Measurements from ENCODE around the gene CD101.
A peak's percentile ranks its signal among the peaks of the same experiment; 100 is the strongest.

The CD101 gene

GRCh38 chr1:116986421-116987255 lies 14.9 kb upstream of the CD101 start:
- peak; percentile 18 for DNase-seq

- DNase-seq: peak; percentile 69
These were observed 14.4 kb upstream of the CD101 start for GRCh38 chr1:116987256-116987555.

DNA sequence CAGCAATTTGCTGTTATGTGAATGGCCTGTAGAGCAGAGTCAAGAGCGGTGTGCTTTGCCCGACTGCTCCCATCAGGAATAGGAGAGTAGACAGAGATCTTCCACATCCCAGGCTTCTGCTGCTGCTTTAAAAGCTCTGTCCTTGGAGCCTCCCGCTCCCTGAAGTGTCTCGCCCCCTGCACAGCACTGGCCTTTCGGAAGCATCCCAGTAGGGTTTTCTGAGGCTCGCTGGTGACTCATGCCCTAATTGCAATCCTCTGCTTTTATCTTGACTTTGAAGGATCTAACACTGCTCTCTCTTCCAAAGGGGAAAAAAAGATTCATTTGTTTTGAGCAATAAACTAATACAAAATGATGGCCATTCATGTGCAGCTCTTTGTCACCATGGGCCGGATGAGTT lies 13.3 kb upstream of the CD101 start:
- DNase-seq: no peak

- no peak for DNase-seq
These were observed 12.7 kb upstream of the CD101 start for GRCh38 chr1:116988908-116989307.

DNA sequence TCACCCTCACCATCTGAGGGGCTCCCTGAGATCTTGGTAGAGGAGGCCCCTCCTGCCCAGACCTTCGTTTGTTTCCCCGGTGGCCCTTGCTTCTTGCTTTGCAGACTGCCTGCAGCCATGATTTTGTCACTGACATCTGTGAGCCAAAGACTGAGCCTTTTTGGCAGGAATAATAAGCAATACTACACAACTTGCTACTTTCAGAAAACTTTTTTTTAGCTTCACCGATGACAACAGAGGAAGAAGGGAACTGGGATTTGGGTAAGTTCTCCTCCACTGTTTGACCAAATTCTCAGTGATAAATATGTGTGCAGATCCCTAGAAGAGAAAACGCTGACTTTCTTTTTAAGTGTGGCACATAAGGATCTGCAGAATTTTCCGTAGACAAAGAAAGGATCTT lies 11.7 kb upstream of the CD101 start:
- no peak for DNase-seq

GRCh38 chr1:116990612-116991151 lies 10.9 kb upstream of the CD101 start:
- no peak for DNase-seq

- no peak for DNase-seq
These were observed 10.3 kb upstream of the CD101 start for GRCh38 chr1:116991171-116991845.

DNA sequence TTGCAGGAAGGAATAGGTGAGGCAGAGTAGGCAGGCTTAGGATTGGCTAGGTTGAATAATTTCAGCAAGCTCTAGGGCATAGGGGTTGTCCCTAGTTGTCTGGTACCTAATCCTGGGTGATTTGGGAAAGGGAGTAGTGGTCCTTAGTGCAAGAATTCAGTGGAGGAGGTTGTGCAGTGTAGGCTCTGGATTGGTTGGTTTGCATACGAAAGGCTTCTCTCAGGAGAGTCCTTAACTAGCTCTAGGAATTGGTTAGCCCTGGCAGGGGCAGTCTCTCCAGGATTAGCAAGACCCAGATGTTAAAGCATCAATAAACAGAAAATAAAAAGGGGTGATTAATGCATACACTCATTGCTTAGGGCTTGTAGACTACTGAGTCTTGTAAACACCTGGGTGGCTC lies 9.6 kb upstream of the CD101 start:
- DNase-seq: no peak

DNA sequence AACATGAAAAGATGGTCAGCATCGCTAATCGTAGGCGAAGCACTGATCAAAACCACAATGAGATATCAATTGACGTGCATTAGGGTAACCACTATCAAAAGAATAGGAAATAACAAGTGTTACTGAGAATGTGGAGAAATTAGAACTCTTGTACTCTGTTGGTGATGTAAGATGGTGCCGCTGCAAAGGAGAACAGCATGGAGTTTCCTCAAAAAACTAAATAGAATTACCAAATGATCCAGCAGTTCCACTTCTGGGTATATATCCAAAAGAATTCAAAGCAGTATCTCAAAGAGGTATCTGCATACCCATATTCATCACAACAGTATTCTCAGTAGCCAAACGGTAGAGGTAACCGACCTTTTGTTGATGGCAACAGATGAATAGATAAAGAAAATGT lies 8.3 kb upstream of the CD101 start:
- DNase-seq: no peak

DNA sequence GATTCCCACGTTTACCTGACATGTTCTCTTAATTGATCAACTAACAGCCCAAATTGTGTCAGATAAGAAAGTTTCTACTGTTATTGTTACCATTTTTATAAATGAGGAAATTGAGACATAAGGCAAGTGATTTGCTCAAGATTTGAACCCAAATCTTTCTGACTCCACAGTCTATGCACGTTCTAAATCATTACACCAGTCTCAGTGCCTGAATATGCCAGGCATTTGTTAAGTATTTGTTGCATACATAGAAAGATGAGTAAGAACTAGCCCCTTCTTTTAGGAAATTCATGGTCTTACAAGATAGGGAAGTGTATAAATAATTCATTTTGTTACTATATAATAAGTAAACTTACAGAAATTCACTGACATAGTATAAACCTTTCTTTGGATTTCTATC lies 7.1 kb upstream of the CD101 start:
- DNase-seq: no peak

GRCh38 chr1:116997066-116997465 lies 4.5 kb upstream of the CD101 start:
- no peak for DNase-seq

DNA sequence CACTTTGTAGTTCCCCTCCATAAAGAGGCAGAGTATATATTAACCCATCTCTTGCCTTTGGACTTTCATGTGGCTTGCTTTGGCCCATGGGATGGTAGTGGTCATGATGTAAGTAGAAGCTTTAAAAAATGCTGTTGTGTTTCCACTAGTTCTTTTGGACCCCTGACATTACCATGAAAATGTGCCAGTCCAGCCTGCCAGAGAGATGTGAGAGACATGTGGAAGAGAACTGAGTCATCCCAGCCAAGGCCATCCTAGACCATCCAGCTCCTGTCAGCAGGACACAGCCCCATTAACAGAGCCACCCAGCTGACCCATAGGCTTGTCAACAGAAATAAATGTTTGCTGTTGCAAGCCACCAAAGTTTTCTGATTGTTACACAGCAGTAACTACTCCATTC lies 3.9 kb upstream of the CD101 start:
- no peak for DNase-seq

DNA sequence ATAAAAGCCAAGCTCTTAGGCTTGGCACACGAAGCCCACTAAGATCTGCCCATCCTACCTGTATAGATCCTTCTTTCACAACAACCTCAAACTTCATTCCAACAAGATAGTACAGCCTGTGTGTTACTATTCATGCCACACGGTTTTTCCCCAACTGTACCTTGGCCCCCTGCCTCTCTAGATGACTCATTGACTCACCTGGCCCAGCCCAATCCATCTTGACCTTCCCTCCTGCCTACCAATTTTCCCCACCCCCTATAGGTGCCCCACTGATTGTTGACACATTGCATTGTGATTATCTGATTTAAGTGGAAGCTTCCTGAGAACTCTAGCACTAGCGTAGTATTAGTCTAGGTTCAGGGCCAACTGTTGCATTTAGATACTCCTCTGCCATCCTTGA lies 2.0 kb upstream of the CD101 start:
- no peak for DNase-seq

DNA sequence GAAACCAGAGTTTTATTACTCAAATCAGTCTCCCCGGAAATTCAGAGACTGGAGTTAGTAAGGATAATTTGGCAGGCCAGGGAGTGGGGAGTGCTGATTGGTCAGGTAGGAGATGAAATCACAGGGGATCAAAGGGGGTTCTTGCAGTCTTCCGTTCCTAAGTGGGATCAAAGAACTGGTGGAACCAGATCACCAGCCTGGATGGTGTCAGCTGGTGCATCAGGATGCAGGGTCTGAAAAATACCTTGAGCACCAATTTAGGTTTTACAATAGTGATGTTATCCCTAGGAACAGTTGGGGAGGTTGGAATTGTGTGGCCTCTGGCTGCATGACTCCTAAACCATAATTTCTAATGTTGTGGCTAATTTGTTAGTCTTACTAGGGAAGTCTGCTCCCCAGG lies 1.4 kb upstream of the CD101 start:
- DNase-seq: no peak

- no peak for DNase-seq
These were observed 1.8 kb downstream of the CD101 start for GRCh38 chr1:117003223-117003875.

DNA sequence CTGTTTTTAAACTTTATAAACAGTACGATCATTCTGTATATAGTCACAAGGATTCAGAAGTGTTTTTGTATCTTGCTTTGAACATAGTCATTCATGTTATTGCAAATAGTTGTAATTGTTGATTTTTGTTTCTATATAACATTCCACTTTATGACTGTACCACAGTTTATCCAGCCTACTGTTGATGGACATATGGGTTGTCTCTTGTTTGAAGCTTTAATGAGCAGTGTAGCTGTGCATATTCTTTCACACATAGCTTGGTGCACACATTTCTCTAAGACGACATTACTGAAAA lies 6.1 kb downstream of the CD101 start:
- DNase-seq: no peak

GRCh38 chr1:117008656-117009055 lies 7.1 kb downstream of the CD101 start:
- DNase-seq: no peak

GRCh38 chr1:117009132-117009531 lies 7.6 kb downstream of the CD101 start:
- DNase-seq: peak; percentile 26

DNA sequence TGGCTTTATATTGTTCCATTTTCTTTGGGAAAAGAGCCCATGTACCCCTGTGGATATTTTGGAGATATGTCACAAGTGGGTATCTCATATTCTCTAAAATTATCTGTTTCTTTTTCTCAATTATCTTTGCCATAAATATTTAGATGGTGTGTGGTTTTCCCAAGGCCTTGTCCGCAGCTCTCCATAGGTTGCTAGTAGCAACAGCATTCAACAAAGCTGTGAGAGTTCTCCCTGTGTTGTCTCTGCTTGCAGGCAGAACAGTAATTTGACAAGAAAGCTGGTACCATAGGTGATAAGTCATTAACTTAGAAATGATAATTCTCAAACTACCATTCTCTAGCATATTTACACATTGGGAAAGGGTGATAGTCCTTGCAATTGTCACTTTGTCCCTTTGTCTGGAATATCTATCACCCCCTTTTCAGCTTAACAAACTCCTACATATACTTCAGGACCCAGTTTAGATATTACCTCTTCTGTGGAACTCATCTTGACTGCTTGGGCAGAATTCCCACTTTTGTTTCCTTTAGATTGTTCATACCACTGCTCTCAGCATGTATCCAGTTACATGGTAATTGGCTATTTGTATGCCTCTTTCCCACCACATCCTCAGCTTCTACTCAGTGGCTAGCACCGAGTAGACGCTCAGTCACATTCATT lies 8.9 kb downstream of the CD101 start:
- DNase-seq: no peak

DNA sequence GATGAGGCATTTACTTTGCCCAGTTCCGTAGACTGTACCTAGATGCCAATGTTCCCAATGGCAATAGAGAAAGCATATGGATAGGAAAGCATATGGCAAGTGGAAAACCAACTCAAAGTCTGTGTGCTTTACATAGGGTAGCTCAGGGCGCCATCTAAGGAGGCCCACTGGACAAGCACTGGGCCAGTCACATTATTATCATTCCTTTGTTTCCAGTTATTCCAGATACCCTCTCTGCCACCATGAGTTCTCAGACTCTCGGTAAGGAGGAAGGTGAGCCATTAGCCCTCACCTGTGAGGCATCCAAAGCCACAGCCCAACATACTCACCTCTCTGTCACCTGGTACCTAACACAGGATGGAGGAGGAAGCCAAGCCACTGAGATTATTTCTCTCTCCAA lies 9.8 kb downstream of the CD101 start:
- DNase-seq: no peak

DNA sequence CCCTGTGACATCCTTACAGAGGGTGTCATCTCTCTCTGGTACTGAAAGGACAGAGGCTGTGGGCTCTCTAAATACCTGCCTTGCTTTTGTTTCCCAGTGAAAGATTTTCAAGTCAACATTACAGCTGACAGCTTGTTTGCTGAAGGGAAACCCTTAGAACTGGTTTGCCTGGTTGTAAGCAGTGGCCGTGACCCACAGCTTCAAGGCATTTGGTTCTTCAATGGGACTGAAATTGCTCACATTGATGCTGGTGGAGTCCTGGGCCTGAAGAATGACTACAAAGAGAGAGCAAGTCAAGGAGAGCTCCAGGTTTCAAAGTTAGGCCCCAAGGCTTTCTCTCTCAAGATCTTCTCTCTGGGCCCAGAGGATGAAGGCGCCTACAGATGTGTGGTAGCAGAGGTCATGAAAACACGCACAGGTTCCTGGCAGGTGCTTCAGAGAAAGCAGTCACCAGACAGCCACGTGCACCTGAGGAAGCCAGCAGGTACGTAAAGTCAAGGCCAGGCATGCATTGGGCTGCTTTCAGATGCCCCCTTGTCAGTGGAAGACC lies 11.8 kb downstream of the CD101 start:
- DNase-seq: no peak

- peak; percentile 28 for DNase-seq
These were observed 12.6 kb downstream of the CD101 start for GRCh38 chr1:117014209-117014608.

- DNase-seq: no peak
These were observed 14.2 kb downstream of the CD101 start for GRCh38 chr1:117015724-117016123.

All from activated CD4-positive, alpha-beta T cell treated with anti-CD3 and anti-CD28 coated beads, Interleukin-2, Interleukin-6, amounts not matched to agents 100 ng/mL and 50 ng/mL, durations not matched to agents 16 hours and 8 hours (primary cell).